GM21529 (cell line): ENCODE measurements around the gene RASL10B.
A peak's percentile ranks its signal among the peaks of the same experiment; 100 is the strongest.

Experiments
- ATAC-seq: cut with Tn5 transposase; IDR thresholded peaks from one replicate; pipeline ENCODE4 v1.9.1; 2021; ENCODE audit not compliant: unreplicated experiment

RASL10B gene

GRCh38 chr17:35763767-35764122 is 32.3 kb downstream of the RASL10B start:
- no peak for ATAC-seq

GRCh38 chr17:35764123-35764991 is 32.9 kb downstream of the RASL10B start:
- ATAC-seq: peak; percentile 77

- no peak for ATAC-seq
Measured at GRCh38 chr17:35765086-35765710, 33.8 kb downstream of the RASL10B start.

GRCh38 chr17:35765756-35766488 is 34.5 kb downstream of the RASL10B start:
- ATAC-seq: no peak

GRCh38 chr17:35766489-35766877 is 35.0 kb downstream of the RASL10B start:
- no peak for ATAC-seq

- no peak for ATAC-seq
Measured at GRCh38 chr17:35766903-35767510, 35.6 kb downstream of the RASL10B start.

GRCh38 chr17:35768797-35769196 is 37.4 kb downstream of the RASL10B start:
- ATAC-seq: no peak

GRCh38 chr17:35769895-35770486 is 38.6 kb downstream of the RASL10B start:
- ATAC-seq: no peak

- ATAC-seq: no peak
Measured at GRCh38 chr17:35773129-35773528, 41.7 kb downstream of the RASL10B start.

GRCh38 chr17:35773679-35774425 is 42.4 kb downstream of the RASL10B start:
- no peak for ATAC-seq

GRCh38 chr17:35774499-35774898 is 43.1 kb downstream of the RASL10B start:
- no peak for ATAC-seq

- ATAC-seq: no peak
Measured at GRCh38 chr17:35775039-35775438, 43.6 kb downstream of the RASL10B start.

GRCh38 chr17:35775583-35775982 is 44.1 kb downstream of the RASL10B start:
- no peak for ATAC-seq

GRCh38 chr17:35778641-35779196 is 47.3 kb downstream of the RASL10B start:
- no peak for ATAC-seq

- ATAC-seq: no peak
Measured at GRCh38 chr17:35780950-35781349, 49.5 kb downstream of the RASL10B start.

GRCh38 chr17:35784895-35785294 is 53.5 kb downstream of the RASL10B start:
- no peak for ATAC-seq

GRCh38 chr17:35786941-35787432 is 55.5 kb downstream of the RASL10B start:
- no peak for ATAC-seq

GRCh38 chr17:35788477-35789368 is 57.3 kb downstream of the RASL10B start:
- no peak for ATAC-seq

GRCh38 chr17:35790841-35791240 is 59.4 kb downstream of the RASL10B start:
- ATAC-seq: no peak
